IPS DF 4.7 (cell line): ENCODE data around the gene RAB3C.
"Not testable (repeated sequence)": the region's sequence is repeated elsewhere in the genome, so short reads cannot be mapped to it uniquely, and the experiment has no call there.

ENCODE experiments used
- DNase-seq: peaks from one replicate; pipeline ENCODE4 v3.0.0-alpha.2; 2013; ENCODE audit warnings: low spot score; ENCODE audit errors: extremely low read depth

The RAB3C gene

DNA sequence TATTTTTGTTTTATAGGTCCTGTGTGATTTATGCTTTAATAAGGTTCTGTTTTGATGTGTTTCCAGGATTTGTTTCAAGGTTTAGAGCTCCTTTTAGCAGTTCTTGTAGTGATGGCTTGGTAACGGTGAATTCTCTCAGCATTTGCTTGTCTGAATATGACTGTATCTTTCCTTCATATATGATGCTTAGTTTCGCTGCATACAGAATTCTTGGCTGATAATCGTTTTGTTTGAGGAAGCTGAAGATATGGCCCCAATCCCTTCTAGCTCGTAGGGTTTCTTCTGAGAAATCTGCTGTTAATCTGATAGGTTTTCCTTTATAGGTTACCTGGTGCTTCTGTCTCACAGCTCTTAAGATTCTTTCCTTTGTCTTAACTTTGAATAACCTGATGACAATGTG, 20.0 kb downstream of the RAB3C start:
- not testable (repeated sequence) for DNase-seq

DNA sequence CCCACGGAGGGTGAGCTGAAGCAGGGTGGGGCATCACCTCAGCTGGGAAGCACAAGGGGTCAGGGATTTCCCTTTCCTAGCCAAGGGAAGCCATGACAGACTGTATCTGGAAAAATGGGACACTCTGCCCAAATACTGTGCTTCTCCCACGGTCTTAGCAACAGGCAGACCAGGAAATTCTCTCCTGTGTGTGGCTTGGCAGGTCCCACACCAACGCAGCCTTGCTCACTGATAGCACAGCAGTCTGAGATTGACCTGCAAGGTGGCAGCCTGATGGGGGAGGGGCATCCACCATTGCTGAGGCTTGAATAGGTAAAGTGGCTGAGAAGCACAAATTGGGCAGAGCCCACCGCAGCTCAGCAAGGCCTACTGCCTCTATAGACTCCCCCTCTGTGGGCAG, 23.2 kb downstream of the RAB3C start:
- no peak for DNase-seq

DNA sequence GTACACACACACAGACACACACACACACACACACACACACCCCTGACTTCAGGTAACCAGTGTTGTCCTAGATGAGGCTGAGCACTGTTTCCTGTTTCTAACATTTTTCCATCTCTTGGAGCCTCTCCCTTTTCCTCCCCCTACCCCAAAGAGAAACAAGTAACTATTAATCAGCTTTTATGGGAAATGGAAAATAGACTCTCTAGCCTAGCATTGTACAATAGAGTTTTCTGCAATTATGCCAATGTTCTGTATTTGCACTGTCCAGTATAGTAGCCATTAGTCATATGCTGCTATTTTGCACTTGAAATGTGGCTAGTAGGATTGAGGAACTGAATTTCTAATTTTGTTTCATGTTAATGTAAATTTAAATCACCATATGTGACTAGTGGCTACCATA, 33.1 kb downstream of the RAB3C start:
- no peak for DNase-seq

DNA sequence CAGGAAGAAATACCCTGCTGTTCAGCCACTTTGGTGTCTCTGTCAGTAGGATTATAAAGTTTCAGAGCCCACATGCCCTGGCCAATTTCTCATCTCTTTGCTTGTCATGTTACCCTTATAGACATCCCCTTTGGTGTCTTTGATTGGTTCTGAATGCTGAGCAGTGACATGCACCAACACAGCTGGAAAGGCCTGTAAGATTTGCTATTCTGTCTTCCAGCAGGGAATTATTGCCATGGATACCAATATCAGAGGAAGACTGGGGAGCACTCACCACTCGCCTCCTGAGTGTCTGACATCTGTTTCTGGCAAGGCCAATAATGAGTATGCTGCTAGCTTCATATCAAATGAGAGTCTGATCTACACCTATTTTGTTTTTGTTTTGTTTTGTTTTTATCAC, 34.4 kb downstream of the RAB3C start:
- DNase-seq, result no peak

DNA sequence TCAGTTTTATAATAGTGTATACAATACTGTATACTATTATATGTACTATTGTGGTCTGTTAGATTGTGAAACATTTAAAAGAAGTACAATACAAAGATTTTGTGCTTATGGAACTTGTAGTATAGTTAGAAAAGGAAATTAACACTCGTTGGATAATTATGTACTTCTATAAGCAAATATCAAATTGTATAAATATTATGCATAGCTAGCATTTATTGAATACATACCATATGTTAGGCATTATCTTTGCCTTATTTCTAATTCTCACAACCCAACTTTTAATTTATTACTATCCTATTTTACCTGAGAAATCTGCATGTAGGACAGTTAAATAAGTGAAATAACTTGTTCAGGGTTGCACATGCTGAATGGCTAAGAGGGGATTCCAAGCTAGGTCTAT, 37.5 kb downstream of the RAB3C start:
- DNase-seq, result no peak

DNA sequence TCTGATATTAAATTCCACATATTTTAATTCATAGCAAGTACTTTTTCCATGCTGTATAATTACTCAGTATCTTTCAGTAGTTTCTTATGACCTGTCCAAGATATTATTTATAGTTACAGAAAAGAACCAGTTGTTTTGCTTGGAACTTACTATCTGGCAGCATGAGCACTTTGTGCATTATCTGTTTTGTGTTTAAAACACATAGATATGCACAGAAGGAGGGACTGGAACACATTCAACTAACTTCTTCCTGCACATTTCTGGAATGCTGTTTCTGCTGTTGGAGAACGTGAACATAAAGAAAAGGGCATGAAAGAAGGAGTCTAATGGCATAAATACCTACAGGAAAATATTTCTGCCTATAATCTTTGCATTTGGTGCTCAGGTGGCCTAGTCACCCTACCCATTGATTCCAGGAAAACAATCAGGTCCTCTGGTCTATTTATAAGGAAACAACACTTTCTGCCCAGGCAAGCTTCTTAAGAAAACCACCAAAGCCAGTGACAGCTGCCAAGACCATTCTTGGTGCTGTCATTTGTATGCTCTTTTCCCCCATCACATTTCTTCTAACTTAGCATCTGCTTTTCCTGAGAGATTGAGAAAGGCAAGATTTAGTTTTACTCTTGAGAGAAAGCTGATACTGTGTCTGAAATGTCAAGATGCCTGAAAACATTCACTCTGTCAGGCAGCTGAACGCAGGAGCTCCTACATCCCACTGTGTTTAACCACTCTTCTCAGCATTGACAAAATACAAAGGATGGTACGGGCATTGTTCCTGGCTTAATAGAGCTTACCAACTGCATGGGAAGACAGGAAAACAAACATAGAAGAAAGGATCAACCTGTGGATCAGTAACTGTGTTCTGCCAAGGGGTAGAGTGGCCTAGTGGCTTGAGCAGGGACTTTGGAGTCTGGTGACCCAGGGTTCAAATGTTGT, 40.3 kb downstream of the RAB3C start:
- DNase-seq, result no peak

DNA sequence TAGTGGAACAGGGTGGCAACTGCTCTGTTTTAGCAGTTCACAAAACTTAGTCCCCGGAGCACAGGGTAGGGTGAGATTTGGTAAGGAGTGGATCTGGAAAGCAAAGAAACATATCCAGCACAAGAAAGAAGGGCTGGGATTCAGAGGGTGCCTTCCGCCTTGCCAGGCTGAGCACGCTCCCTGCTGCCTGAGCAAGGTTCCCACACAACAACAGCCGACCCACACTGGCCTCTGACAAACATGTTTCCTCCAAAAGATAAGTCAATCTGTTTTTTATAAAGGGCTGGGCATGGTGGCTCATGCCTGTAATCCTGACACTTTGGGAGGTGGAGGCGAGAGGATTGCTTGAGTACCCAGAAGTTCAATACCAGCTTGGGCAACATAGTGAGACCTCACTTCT, 45.8 kb downstream of the RAB3C start:
- no peak for DNase-seq

DNA sequence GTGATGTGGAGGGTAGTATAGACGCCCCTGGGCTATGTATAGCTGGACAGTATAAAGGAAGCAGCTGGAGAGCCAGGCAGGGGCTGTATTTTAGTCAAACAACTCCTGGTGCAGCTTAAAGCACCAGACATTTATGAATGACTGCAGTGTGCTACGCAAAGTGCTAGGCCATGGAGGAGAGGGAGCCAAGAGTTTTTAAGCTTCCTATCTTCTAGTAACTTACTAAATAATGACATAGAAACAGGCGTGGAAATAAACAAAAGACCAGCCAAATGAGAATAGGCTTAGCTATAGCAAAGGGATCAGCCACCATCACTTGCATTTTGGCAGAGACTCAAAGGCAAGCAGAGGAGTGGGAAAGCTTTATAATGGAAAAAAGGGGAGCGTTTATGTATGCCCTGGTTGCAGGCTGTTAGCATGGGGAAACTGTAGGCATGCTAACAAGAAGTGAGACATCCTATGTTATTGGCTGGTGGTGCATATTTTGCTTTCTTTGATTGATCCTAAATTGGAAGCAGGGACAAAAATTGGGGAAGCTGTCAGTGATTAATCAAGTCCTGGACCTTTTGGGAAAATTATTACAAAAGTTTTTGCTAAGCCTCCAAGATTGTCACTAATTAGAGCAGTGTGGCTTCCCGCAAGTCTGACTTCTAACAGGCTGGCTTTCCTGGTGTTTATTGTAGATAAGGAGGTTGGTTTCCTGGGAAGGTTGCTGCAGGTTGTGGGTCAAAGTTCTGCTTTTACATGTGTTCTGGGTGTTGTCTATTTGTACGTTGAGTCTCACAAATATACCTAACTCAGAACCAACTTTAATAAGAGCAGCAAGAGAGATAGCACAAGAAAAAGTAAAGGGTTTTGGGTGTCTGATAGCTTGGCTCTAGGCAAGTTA, 46.6 kb downstream of the RAB3C start:
- no peak for DNase-seq

DNA sequence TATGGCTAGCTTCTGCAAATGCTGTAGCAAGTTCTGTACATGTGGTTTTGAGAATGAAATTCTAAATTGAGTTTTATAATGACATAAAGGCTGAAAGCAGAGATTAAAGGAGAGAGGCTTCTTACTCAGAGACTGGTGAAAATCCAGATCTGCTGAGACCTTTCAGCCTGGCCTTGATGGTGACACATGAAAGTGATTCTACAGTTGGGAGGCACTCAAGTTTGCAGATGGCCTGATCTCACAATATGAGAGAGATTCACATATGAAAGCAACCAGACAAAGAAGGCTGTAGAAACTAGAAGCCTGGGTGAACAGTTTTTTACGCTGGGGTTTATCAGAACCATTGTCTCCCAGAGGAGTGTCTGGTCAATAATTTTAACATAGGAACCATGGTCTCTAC, 49.0 kb downstream of the RAB3C start:
- no peak for DNase-seq

DNA sequence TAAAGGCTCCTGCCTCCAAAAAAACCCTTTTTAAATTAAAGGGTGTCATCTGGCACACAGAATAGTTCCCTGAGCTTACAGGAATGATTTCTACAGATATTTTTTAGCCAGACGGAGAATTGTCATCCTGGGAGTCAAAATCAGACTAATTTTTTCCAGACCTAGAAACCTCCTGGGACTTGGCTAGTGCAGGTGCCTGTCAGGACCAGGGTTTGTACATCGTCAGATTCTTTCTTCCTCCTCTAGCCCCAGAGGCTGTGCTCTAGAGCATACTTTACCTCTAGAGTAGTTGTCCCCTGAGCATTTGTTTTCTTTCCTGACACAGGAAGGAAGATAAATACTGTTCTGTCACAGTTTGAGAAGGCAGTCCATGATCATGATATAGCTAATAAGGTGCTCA, 52.5 kb downstream of the RAB3C start:
- DNase-seq, result no peak

DNA sequence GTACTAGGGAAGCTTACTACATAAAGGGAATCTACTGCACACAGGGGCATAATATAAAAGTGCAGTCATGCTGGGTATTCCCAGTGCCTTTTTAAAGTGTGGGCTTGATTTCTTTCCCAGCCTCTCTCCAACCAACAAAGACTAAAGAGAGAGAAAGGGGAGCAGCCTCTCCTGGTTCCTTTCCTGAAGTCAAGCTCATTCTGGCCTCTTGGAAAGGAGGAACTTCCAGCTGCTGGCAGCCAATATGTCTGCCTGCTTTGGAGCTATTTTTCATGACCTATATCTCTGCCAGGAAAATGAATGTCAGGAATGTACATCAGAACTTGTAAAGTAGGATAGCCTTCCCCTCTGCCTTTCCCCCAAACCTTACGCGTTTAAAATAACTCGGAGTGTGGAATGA, 57.1 kb downstream of the RAB3C start:
- DNase-seq, result no peak

DNA sequence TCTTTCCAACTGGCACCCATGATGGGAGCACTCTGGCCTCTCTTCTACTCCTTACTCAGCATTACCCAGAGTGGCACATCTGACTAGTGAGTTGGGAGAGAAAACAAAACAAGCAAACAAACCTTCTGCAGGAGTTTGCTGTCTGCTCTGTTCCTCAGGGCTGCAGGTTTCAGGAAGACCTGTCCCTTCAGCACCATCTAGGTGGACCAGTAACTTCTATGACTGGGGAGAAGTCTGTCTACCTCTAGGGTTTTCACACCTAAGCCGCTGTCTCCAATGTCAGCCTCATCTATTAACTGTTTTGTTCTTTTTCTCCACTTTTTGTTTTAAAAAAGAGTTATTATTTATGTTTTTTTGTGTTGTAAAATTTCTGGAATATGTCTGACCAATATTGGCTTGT, 58.7 kb downstream of the RAB3C start:
- DNase-seq, result no peak

DNA sequence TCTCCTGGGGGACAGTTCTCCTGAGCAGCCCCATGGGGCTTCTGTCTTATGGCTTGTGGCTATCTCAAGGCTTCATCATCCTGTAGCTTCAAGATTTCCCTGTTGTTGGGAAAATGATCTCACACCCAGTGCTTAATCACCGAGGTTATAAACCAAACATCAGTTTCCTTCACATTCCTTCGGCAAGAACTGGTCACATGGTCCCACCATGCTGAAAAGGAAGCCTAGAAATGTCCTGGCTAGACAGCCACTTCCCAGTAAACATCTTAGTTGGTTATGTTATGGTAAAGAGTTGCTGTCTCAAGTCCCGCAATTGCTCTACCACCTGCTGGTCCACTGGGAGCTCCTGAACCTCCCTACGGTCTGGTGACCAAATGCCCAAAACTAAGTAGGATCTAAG, 66.0 kb downstream of the RAB3C start:
- no peak for DNase-seq

DNA sequence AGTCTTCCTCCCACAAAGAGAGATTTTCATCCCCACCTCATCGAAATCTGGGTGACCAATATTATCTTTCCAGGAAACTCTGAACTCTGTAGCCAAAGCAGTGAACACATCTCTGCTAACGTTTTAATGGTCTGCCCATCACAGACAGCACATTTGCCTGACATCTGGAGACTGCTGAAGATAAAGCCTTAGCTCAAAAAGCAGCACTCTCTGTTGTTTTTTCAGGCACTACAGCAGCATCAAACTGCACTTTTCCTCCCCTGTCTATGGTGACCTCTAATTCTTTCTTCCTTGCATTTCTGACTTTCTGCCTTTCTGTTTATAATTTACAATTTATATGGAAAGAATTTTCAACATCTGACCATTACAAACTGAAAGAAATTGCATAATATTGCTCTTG, 66.8 kb downstream of the RAB3C start:
- no peak for DNase-seq

DNA sequence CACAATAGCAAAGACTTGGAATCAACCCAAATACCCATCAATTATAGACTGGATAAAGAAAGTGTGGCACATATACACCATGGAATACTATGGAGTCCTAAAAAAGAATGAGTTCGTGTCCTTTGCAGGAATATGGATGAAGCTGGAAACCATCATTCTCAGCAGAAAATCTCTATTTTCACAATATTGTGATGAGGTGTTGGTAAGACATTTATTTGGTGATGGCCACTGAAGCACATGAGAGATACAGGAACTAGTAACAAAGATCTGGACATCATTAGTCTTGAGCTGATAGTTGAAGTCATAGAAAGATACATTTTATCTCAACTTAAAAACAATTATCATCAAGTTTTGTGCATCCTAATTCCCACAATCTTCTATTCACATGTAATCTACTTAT, 70.6 kb downstream of the RAB3C start:
- no peak for DNase-seq

DNA sequence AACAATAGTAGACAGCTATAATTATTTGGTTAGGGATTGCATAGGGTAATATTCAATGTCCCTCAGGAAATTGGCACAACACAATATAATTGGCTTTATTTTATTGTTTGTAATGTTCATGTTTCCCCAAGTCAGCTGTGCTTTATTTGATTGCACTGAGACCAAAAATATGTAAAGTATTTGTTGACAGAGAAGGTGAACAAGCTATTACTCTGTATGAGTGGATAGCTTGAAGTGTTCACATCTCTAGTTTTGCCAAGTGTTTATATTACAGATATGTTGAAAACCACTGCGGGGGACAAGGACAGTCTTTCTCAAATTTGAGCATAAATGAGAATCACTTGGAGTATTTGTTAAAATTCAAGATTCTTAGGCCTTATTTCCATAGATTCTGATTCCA, 83.3 kb downstream of the RAB3C start:
- DNase-seq, result no peak

DNA sequence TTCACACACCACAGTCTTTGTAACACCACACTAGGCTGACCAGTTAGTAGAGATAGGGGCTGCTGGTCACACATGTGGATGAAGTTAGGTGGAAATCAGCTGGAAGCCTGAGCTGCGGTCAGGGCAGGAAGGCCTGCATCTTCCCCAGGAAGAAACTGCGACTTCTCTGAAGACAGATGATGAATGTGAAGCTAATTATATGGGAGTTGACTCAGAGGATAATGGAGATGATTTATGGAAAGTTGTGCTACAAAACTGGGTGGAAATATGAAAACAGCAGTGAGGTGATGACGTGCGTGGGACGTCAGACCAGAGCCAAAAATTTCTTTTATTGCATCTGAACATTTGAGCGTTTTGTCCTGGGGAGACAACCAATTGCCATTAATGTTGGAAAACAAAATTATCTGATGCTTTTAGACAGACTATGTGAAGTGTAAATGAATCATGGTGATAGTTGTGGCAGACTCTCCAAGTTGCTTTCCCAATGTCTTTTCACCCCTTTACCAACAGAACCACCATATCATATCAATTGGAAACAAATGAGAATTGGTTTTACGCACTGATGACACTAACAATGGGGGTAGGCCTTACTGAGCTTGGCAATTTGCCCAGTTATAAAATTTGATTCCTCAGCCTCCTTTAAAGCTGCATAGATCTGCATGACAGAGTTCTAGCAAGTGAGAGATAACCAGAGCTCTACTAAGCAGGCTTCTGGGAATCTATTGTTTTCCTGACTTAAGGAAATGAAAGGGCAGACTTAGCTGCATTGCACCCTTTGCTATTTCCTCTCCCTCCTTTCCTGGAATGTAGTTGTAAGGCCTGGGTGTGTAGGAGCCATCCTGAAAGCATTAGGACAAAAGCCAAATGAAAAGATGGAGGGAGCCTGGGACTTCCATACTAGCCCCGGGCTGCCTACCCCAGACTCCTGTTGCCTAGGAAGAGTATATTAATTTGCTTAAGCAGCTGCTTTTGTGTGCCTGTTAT, 84.0 kb downstream of the RAB3C start:
- no peak for DNase-seq

DNA sequence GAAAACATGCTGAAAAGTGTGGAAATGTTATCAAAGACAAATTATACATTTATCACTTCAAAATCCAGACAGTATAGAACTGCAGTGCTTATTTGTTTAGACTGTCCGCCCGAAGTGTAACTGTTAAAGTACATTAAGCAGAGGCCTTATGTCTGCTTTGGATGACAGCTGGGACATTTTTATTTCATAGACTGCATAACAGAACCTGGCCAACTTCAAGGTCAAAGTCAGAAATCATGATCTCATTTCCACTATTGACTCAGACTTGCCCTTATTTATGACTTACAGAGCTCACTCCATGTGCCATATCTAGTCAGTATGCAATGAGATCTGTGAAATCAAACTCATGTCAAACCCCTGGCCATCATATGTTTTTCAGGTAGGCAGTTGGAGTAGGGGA, 87.7 kb downstream of the RAB3C start:
- no peak for DNase-seq

DNA sequence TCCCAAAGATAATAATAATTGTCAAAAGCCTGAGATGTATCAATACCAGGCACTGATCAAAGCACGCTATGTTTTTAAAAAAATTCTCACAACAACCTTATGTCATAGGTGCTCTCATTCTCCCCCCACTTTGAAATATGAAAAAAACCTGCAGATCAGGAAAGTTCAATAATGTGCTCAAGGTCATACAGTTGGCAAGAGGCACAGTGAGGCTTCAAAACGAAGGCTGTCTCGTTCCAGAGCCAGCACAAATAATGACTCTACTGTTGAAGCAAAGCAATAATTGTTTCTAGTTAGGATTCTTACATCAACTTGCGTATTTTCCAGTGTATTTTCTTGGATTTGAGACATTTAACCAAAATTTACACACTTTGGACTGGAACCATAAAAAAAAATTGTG, 88.3 kb downstream of the RAB3C start:
- no peak for DNase-seq

DNA sequence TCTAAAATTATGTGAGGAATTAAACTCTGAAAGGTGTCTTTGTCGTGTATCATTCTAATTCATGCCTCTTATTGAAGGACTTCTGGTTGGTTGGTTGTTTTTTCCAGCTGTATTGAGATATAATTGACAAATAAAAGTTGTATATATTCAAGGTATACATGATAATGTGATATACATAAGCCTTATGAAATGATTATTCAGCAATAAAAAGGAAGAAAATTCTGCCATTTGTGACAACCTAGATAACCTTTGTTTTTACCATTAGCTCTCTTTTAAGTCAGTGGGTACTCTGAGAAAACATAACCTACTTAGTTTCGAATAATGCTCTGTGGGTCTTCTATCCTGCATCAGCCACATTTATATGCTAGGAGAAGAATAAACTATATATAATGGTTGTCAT, 89.6 kb downstream of the RAB3C start:
- no peak for DNase-seq

DNA sequence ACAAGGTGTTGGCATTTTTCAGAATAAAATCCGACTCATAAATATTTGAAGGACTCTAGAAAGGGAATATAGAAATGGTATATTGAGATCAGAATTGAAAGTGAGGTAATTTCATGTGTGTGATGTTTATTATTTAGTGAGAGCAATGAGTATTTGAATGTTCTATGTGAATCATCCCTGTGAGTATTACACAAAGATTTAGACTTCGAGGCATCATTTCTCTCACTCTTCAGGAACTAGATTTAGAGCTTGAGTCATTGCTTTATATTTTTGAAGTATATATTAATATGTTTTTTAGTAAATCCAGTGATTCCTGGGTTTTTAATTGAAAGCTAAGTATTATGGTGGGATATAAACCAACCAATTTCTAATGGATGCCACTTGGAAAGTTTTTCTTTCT, 91.2 kb downstream of the RAB3C start:
- DNase-seq, result no peak
